Urothelium cell line (cell line): ENCODE results near the gene LGALS8.
"Not testable (repeated sequence)": the region's sequence is repeated elsewhere in the genome, so short reads cannot be mapped to it uniquely, and the experiment has no call there.

Source experiments
- DNase-seq: peaks from one replicate; pipeline ENCODE4 v3.0.0; 2011; ENCODE audit warnings: low spot score, mixed read lengths
- FAIRE-seq: peaks from 2 replicates; lab custom pipeline; 2011; peaks lifted over from hg19 to GRCh38; lab: Jason Lieb, UNC

LGALS8 gene

DNA sequence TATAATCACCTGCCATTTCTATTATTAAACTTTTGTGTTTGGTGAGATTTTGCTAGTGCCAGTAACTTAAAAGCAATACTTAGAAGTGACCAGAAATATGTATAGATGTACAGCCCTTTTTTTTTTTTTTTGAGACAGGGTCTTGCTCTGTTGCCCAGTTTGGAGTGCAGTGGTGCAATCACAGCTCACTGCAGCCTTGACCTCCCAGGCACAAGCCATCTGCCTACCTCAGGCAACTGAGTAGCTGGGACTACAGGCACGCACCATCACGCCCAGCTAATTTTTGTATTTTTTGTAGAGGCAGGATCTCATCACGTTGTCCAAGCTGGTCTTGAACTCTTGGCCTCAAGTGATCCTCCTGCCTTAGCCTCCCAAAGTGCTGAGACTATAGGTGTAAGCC is 56.6 kb downstream of the LGALS8 start:
- FAIRE-seq, DNase-seq: not testable (repeated sequence)

- FAIRE-seq, result no peak
- no peak for DNase-seq
These were observed 57.7 kb downstream of the LGALS8 start for GRCh38 chr1:236581528-236581927.

- FAIRE-seq, result no peak
- no peak for DNase-seq
These were observed 65.7 kb downstream of the LGALS8 start for GRCh38 chr1:236589531-236589930.

DNA sequence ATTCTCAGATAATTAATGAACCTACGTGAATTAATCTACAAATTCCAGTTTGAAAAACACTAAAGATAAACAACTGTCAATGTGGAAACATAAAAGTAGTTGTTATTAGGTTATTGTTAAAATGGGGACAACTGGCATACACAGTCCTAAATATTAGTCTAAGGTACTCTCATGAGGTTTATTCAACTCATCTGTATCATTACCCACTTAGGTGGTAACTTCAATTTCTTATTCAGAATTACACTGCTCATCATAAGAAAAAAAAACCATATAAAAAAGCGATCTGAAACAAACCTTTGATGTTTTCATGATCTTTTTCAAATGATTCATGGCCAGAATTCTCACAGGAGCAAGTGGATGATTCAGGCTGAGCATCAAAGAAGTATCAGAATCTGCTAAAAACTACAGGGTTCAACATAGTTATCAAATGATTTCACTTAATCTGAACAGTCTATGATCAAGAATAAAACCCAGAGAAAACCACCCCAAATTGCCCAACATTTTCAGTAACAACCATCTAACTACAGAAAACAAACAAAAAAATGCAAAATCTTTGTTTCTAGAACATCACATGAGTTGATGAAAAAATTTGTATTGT is 66.9 kb downstream of the LGALS8 start:
- no peak for FAIRE-seq

GRCh38 chr1:236602171-236602570 is 78.4 kb downstream of the LGALS8 start:
- FAIRE-seq, result no peak
- no peak for DNase-seq

More for the DNA sequence above, 66.9 kb downstream of the LGALS8 start:
- no peak for DNase-seq
